OCI-LY1 (cell line): ENCODE results near the gene ZDHHC11B.
"Not testable (repeated sequence)": the region's sequence is repeated elsewhere in the genome, so short reads cannot be mapped to it uniquely, and the experiment has no call there.

Experiments used
- H2AFZ ChIP-seq: fragments of 200-600 bp; sonication (generic), shearing (Covaris generic); 2 replicates; pipeline ENCODE4 v1.6.0; 2014; ENCODE audit warnings: antibody characterized with exemption, mild to moderate bottlenecking, low read length
- H3F3A ChIP-seq: fragments of 200-600 bp; sonication (generic), shearing (Covaris generic); 2 replicates; pipeline ENCODE4 v1.6.0; 2014; ENCODE audit warnings: mild to moderate bottlenecking, antibody characterized with exemption, low read length, moderate library complexity; ENCODE audit not compliant: insufficient read depth
- H3K27ac ChIP-seq: fragments of 200-600 bp; sonication (generic); 2 replicates; pipeline ENCODE4 v1.5.1; 2014; ENCODE audit warnings: low read length, mixed run types, mild to moderate bottlenecking, low read depth; ENCODE audit not compliant: poor library complexity, severe bottlenecking
- H3K27me3 ChIP-seq: fragments of 200-600 bp; sonication (generic); 2 replicates; pipeline ENCODE4 v1.6.0; 2014; ENCODE audit warnings: antibody characterized with exemption, mild to moderate bottlenecking, low read length, moderate library complexity; ENCODE audit not compliant: insufficient read depth
- H3K36me3 ChIP-seq: fragments of 200-600 bp; sonication (generic); 2 replicates; pipeline ENCODE4 v1.6.1; 2014; ENCODE audit warnings: mild to moderate bottlenecking, antibody characterized with exemption, low read length, moderate library complexity, mixed read lengths; ENCODE audit not compliant: insufficient read depth
- H3K4me1 ChIP-seq: fragments of 200-600 bp; sonication (generic); 2 replicates; pipeline ENCODE4 v1.5.1; 2014; ENCODE audit warnings: mild to moderate bottlenecking, low read length, moderate library complexity; ENCODE audit not compliant: insufficient read depth, severe bottlenecking
- H3K4me2 ChIP-seq: fragments of 200-600 bp; sonication (generic), shearing (Covaris generic); 2 replicates; pipeline ENCODE4 v1.6.1; 2014; ENCODE audit warnings: low read length
- H3K4me3 ChIP-seq: fragments of 200-600 bp; sonication (generic); 2 replicates; pipeline ENCODE4 v1.5.1; 2014; ENCODE audit warnings: low read length, low read depth, mild to moderate bottlenecking, mixed read lengths; ENCODE audit not compliant: poor library complexity, severe bottlenecking
- H3K79me2 ChIP-seq: fragments of 200-600 bp; shearing (Covaris generic); 2 replicates; pipeline ENCODE4 v1.6.1; 2016; ENCODE audit warnings: mixed run types, low read length, mixed read lengths; ENCODE audit not compliant: insufficient read depth
- H3K9ac ChIP-seq: fragments of 200-600 bp; sonication (generic), shearing (Covaris generic); 2 replicates; pipeline ENCODE4 v1.6.1; 2014; ENCODE audit warnings: mild to moderate bottlenecking, low read length, mixed read lengths
- H3K9me2 ChIP-seq: fragments of 200-600 bp; sonication (generic), shearing (Covaris generic); 2 replicates; pipeline ENCODE4 v1.6.1; 2014; ENCODE audit warnings: low read depth, mild to moderate bottlenecking, low read length, mixed read lengths
- H3K9me3 ChIP-seq: fragments of 200-600 bp; shearing (Covaris generic); 2 replicates; pipeline ENCODE4 v1.6.1; 2014; ENCODE audit warnings: low read length, mixed read lengths
- H4K20me1 ChIP-seq: fragments of 200-600 bp; sonication (generic), shearing (Covaris generic); 2 replicates; pipeline ENCODE4 v1.6.0; 2016; ENCODE audit warnings: mild to moderate bottlenecking, low read length; ENCODE audit not compliant: insufficient read depth

Gene ZDHHC11B

DNA sequence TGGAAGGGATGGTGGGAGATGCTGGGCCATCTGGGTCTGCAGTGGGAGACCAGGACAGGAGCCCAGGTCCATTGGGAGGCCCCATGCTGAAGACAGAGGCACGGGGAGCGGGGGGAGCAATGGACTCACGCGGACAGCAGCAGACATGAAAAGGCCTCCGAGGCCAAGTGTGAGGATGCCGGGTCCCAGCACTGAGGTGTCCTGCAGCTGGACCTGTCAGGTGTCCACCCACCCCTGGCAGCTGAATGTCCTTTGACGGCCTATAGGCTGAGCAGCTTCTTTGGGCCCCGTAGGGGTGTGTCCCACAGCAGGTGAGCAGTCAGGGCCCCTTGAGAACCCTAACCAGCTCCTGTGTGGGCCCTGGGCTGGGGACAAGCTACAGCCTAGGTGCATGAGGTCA lies 88.3 kb downstream of the ZDHHC11B start:
- H2AFZ ChIP-seq, H3K9ac ChIP-seq, H3K4me1 ChIP-seq, H3K27me3 ChIP-seq, H3F3A ChIP-seq, H3K79me2 ChIP-seq, H3K4me2 ChIP-seq, H3K4me3 ChIP-seq, H3K36me3 ChIP-seq, H4K20me1 ChIP-seq, H3K27ac ChIP-seq, H3K9me3 ChIP-seq, H3K9me2 ChIP-seq: not testable (repeated sequence)

DNA sequence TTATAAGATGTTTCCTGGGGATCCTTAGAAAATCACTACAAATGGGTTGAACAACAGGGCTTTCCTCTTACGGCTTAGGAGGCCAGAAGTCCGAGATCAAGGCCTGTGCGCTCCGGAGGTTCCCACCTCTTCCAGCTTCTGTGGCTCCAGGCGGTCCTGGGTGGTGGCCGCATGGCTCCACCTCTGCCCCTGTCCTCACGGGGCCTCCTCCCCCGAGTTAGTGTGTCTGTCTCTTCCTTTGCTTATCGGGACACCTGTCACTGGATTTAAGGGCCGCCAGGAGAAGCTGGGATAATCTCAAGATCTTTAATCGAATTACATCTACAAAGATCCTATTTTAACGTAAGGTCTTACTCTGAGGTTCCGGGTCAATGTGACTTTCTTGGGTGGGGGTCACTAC lies 89.1 kb downstream of the ZDHHC11B start:
- not testable (repeated sequence) for H3K9me3 ChIP-seq, H3K27ac ChIP-seq, H3K4me2 ChIP-seq, H3K9ac ChIP-seq, H3K36me3 ChIP-seq, H3K9me2 ChIP-seq, H2AFZ ChIP-seq, H4K20me1 ChIP-seq, H3K79me2 ChIP-seq, H3F3A ChIP-seq, H3K4me1 ChIP-seq, H3K4me3 ChIP-seq, H3K27me3 ChIP-seq

DNA sequence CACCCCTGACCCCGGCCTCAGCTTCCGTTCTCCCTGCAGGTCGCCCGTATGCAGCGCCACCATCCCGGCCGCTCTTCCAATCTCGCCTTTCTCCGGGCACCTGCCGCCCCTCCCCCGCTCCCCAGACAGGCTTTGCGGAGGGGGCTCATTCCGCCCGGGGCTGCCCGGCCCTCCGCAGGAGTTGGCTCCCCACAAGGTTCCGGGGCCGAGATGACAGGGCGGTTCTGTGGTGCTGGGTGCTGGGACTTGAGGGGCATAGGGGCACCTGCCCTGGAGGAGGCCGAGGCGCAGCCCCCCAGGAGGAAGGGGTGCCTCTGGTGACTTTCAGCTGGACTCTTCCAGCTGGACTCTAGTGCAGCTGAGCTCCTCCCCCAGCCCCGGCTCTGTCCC lies 90.5 kb downstream of the ZDHHC11B start:
- H3K27ac ChIP-seq, H3K9me2 ChIP-seq, H3K9ac ChIP-seq, H3K4me3 ChIP-seq, H3F3A ChIP-seq, H2AFZ ChIP-seq, H3K79me2 ChIP-seq, H3K4me1 ChIP-seq, H3K4me2 ChIP-seq, H3K9me3 ChIP-seq, H3K36me3 ChIP-seq, H3K27me3 ChIP-seq, H4K20me1 ChIP-seq: not testable (repeated sequence)

DNA sequence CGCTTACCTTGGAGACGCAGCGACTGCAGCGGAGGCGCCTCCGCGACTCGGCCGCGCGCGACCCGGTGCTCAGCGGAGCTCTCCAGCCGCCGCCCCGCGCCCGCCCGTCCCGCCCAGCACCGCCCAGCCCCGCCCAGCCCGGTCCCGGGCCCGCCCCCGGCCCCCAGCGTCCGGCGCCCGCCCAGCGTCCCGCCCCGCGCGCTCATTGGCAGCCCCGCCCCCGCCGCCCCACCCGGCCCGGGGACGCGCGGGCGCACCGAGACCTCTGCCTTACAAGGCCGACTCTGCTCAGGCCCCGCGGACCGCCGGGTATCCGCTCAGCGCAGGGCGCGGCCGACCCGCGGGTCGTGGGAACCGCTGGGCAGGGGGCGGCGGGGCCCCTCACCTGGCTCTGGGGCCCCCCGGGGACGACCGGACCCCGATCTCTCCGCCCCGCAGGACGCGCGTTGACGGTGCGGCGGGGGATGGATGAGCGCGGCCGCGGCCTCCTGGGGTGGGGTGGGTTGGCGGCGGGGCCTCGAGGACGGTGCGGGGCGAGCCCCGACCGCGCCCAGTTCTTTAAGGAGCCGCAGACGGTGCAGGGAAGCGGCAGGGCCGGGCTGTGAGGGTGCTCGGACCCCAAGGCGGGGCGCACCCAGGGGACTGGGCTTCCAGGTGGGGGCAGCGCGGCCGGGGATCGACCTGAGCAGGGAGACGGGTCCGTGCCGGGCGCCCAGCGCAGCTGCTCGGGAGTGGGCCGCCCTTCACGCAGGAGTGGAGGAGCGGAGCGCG lies 91.1 kb downstream of the ZDHHC11B start, which contains the start of gene TPPP:
TPPP (minus strand) TSS at position 82 of the 771 bp plus-strand sequence. CDS start 15,292 bp downstream, outside the sequence.
- H3K9me2 ChIP-seq, H3K27ac ChIP-seq, H3K9me3 ChIP-seq, H3K27me3 ChIP-seq, H3K36me3 ChIP-seq, H2AFZ ChIP-seq, H4K20me1 ChIP-seq, H3F3A ChIP-seq, H3K4me1 ChIP-seq, H3K79me2 ChIP-seq: not testable (repeated sequence)
- peak within 1 kb of the TSS; percentile 83 for H3K4me2 ChIP-seq
- peak within 1 kb of the TSS; percentile 62; the same call in 1 of the 2 replicates for H3K9ac ChIP-seq
- peak within 1 kb of the TSS; percentile 63 for H3K4me3 ChIP-seq

DNA sequence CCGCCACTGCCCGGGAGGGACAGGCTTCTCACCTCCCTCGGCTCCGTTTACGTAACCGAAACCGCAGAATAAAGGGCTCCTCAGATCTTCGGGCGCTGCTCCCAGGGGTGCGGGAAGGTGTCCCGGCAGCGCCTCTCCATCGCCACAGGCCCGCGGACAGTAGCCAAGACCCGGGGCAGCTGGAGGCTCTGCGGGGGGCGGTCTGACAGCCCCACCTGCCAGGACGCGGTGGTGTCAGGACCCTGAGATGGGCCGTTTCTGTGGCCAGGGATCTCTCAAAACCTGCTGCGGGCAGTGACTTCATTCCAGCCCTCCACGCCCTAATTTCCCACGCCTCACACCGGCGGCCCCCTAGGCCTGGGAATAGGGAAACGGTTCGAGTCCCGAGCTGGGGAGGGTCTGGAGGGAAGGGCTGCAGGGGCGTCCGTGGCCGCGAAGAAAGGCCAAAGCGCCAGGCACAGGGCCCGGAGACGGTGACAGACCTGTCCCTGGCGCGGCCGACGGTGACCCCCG lies 91.9 kb downstream of the ZDHHC11B start:
- peak overlapping the region; percentile 35; the same call in 1 of the 2 replicates for H3K9ac ChIP-seq
- H3K79me2 ChIP-seq: not testable (repeated sequence)

More for the DNA sequence above, 91.9 kb downstream of the ZDHHC11B start:
- not testable (repeated sequence) for H3K9me2 ChIP-seq, H4K20me1 ChIP-seq, H3K36me3 ChIP-seq, H3F3A ChIP-seq, H3K27me3 ChIP-seq, H2AFZ ChIP-seq, H3K27ac ChIP-seq, H3K4me1 ChIP-seq, H3K9me3 ChIP-seq
- Histone ChIP-seq H3K4me3 (peak overlapping the region; percentile 59), H3K4me2 (peak overlapping the region; percentile 69)
